ENCODE data around the gene ESD.

The ESD gene

GRCh38 chr13:46831588-46832194, 34.7 kb upstream of the ESD start:
- H3F3A ChIP-seq (ENCODE audit: control insufficient read depth, insufficient read depth): no peaks in the 10 kb centered on the region
- no peaks in the 10 kb centered on the region for H3K4me1 ChIP-seq (ENCODE audit: control insufficient read depth, low read length)
- no peak overlapping the region for H3K4me2 ChIP-seq (ENCODE audit: low read length)
- H3K9me3 ChIP-seq (ENCODE audit: control insufficient read depth, insufficient read depth, low read length): no peaks in the 10 kb centered on the region
- H3K27me3 ChIP-seq (ENCODE audit: control insufficient read depth, low read length): peaks cover 2% of the 10 kb centered on the region; the same call in 1 of the 2 replicates
- H4K20me1 ChIP-seq (ENCODE audit: control insufficient read depth, insufficient read depth, low read depth, low read length): no peaks in the 10 kb centered on the region
- TF ChIP-seq CTCF (IDR thresholded peaks at IDR 0.05; ENCODE audit: low read depth, low read length, poor library complexity, severe bottlenecking): peak; percentile 84
- TF ChIP-seq EZH2phosphoT487 (IDR thresholded peaks at IDR 0.05; ENCODE audit: borderline replicate concordance, low read length): no peak
- no peak overlapping the region for H3K4me3 ChIP-seq (ENCODE audit: low read length)
- H3K79me2 ChIP-seq (ENCODE audit: control insufficient read depth, low read length): no peaks in the 10 kb centered on the region
- H3K9me2 ChIP-seq (replicated peaks; ENCODE audit: control insufficient read depth, low read length): no peaks in the 10 kb centered on the region
- no peaks in the 10 kb centered on the region for H3K36me3 ChIP-seq (ENCODE audit: control insufficient read depth, low read length)
- no peak overlapping the region for H3K27ac ChIP-seq (ENCODE audit: low read depth, low read length)

GRCh38 chr13:46830405-46831005, 33.5 kb upstream of the ESD start:
- Histone ChIP-seq H3K9me3 (ENCODE audit: control insufficient read depth, insufficient read depth, low read length) (no peaks in the 10 kb centered on the region), H3K27ac (ENCODE audit: low read depth, low read length) (no peak overlapping the region), H3K4me3 (ENCODE audit: low read length) (no peak overlapping the region), H3K4me2 (ENCODE audit: low read length) (no peak overlapping the region), H3K4me1 (ENCODE audit: control insufficient read depth, low read length) (no peaks in the 10 kb centered on the region), H3K9me2 (replicated peaks; ENCODE audit: control insufficient read depth, low read length) (no peaks in the 10 kb centered on the region), H3K79me2 (ENCODE audit: control insufficient read depth, low read length) (no peaks in the 10 kb centered on the region), H3K27me3 (ENCODE audit: control insufficient read depth, low read length) (peaks cover 2% of the 10 kb centered on the region; the same call in 1 of the 2 replicates), H3F3A (ENCODE audit: control insufficient read depth, insufficient read depth) (no peaks in the 10 kb centered on the region), H4K20me1 (ENCODE audit: control insufficient read depth, insufficient read depth, low read depth, low read length) (no peaks in the 10 kb centered on the region), H3K36me3 (ENCODE audit: control insufficient read depth, low read length) (no peaks in the 10 kb centered on the region)
- TF ChIP-seq CTCF (IDR thresholded peaks at IDR 0.05; ENCODE audit: low read depth, low read length, poor library complexity, severe bottlenecking) (no peak), EZH2phosphoT487 (IDR thresholded peaks at IDR 0.05; ENCODE audit: borderline replicate concordance, low read length) (no peak)

GRCh38 chr13:46822551-46822950, 25.6 kb upstream of the ESD start:
- H3K79me2 ChIP-seq (ENCODE audit: control insufficient read depth, low read length): no peaks in the 10 kb centered on the region
- H3K9me2 ChIP-seq (replicated peaks; ENCODE audit: control insufficient read depth, low read length): no peaks in the 10 kb centered on the region
- H3K27ac ChIP-seq (ENCODE audit: low read depth, low read length): no peak overlapping the region
- H3F3A ChIP-seq (ENCODE audit: control insufficient read depth, insufficient read depth): no peaks in the 10 kb centered on the region
- H4K20me1 ChIP-seq (ENCODE audit: control insufficient read depth, insufficient read depth, low read depth, low read length): no peaks in the 10 kb centered on the region
- H3K36me3 ChIP-seq (ENCODE audit: control insufficient read depth, low read length): no peaks in the 10 kb centered on the region
- H3K9me3 ChIP-seq (ENCODE audit: control insufficient read depth, insufficient read depth, low read length): no peaks in the 10 kb centered on the region
- TF ChIP-seq CTCF (IDR thresholded peaks at IDR 0.05; ENCODE audit: low read depth, low read length, poor library complexity, severe bottlenecking) (no peak), EZH2phosphoT487 (IDR thresholded peaks at IDR 0.05; ENCODE audit: borderline replicate concordance, low read length) (no peak)
- H3K4me1 ChIP-seq (ENCODE audit: control insufficient read depth, low read length): no peaks in the 10 kb centered on the region
- H3K4me3 ChIP-seq (ENCODE audit: low read length): no peak overlapping the region
- no peak overlapping the region for H3K4me2 ChIP-seq (ENCODE audit: low read length)
- 0 out of 2 replicates have a peak, but pooled peaks cover 3% of the 10 kb centered on the region for H3K27me3 ChIP-seq (ENCODE audit: control insufficient read depth, low read length)
